NB4 (cell line): ENCODE measurements around the gene RIMS1.
"Not testable (repeated sequence)": the region's sequence is repeated elsewhere in the genome, so short reads cannot be mapped to it uniquely, and the experiment has no call there.

ENCODE experiments used
- DNase-seq: peaks from one replicate; pipeline ENCODE4 v3.0.0; 2010; ENCODE audit warnings: low read depth
- H3K4me3 ChIP-seq: one replicate; pipeline ENCODE4 v1.5.1; 2011; ENCODE audit warnings: mild to moderate bottlenecking, low read depth, low read length, moderate library complexity
- CTCF ChIP-seq: IDR thresholded peaks from one replicate; pipeline ENCODE4 v1.5.1; 2012; ENCODE audit warnings: low read depth, low read length
- MAX ChIP-seq: IDR thresholded peaks from 2 replicates; pipeline ENCODE4 v1.6.1; 2011; ENCODE audit warnings: low read depth, low read length
- MYC ChIP-seq: IDR thresholded peaks from 2 replicates; pipeline ENCODE4 v1.6.1; 2011; ENCODE audit warnings: low read depth, low read length
- POLR2A ChIP-seq: IDR thresholded peaks from 2 replicates; pipeline ENCODE4 v1.6.1; 2011; ENCODE audit warnings: mild to moderate bottlenecking; ENCODE audit not compliant: insufficient read length; ENCODE audit errors: extremely low read depth

RIMS1 gene

GRCh38 chr6:72328775-72329174 is 442.4 kb downstream of the RIMS1 start:
- TF ChIP-seq POLR2A (no peak), MAX (no peak)
- no peak overlapping the region for H3K4me3 ChIP-seq
- no peak for DNase-seq

GRCh38 chr6:72335203-72335602 is 448.9 kb downstream of the RIMS1 start:
- DNase-seq, H3K4me3 ChIP-seq: not testable (repeated sequence)

- TF ChIP-seq POLR2A, result no peak
- TF ChIP-seq CTCF, result no peak
- TF ChIP-seq MAX, result no peak
- TF ChIP-seq MYC, result no peak
- H3K4me3 ChIP-seq, result no peak overlapping the region
- no peak for DNase-seq
These were observed 462.6 kb downstream of the RIMS1 start for GRCh38 chr6:72348926-72349325.

- TF ChIP-seq POLR2A (no peak), CTCF (no peak), MYC (no peak), MAX (no peak)
- no peak for DNase-seq
- no peak overlapping the region for H3K4me3 ChIP-seq
These were observed 464.0 kb downstream of the RIMS1 start for GRCh38 chr6:72350296-72350881.

- no peak for TF ChIP-seq MAX
- no peak for TF ChIP-seq CTCF
- TF ChIP-seq POLR2A, result no peak
- TF ChIP-seq MYC, result no peak
- H3K4me3 ChIP-seq, result no peak overlapping the region
- no peak for DNase-seq
These were observed 477.7 kb downstream of the RIMS1 start for GRCh38 chr6:72363844-72364740.

- no peak for TF ChIP-seq POLR2A
- no peak for TF ChIP-seq MYC
- TF ChIP-seq MAX, result no peak
- TF ChIP-seq CTCF, result no peak
- DNase-seq, result no peak
- H3K4me3 ChIP-seq, result no peak overlapping the region
These were observed 479.4 kb downstream of the RIMS1 start for GRCh38 chr6:72365773-72366172.

GRCh38 chr6:72367439-72367838 is 481.1 kb downstream of the RIMS1 start:
- DNase-seq, result no peak
- H3K4me3 ChIP-seq, result no peak overlapping the region
- TF ChIP-seq CTCF (no peak), POLR2A (no peak), MAX (no peak), MYC (no peak)
